IPS-20b (cell line): ENCODE measurements around the gene ATP8A2.

ENCODE experiments used
- H3K27ac ChIP-seq: one replicate; pipeline ENCODE4 v1.5.1; 2013; ENCODE audit warnings: low read length
- H3K27me3 ChIP-seq: 2 replicates; pipeline ENCODE4 v1.6.1; 2013; ENCODE audit warnings: mild to moderate bottlenecking, low read length, inconsistent platforms; ENCODE audit not compliant: insufficient read depth
- H3K36me3 ChIP-seq: 2 replicates; pipeline ENCODE4 v1.6.1; 2013; ENCODE audit warnings: low read depth, mild to moderate bottlenecking, inconsistent platforms, low read length, moderate library complexity; ENCODE audit not compliant: insufficient read depth
- H3K4me1 ChIP-seq: 2 replicates; pipeline ENCODE4 v1.6.1; 2013; ENCODE audit warnings: mild to moderate bottlenecking, control low read depth, inconsistent platforms, low read length, moderate library complexity; ENCODE audit not compliant: insufficient read depth
- H3K4me3 ChIP-seq: 2 replicates; pipeline ENCODE4 v1.5.1; 2013; ENCODE audit warnings: mild to moderate bottlenecking, low read length, inconsistent platforms
- H3K9ac ChIP-seq: 2 replicates; pipeline ENCODE4 v1.6.1; 2013; ENCODE audit warnings: low read depth, mild to moderate bottlenecking, inconsistent platforms, low read length, moderate library complexity
- H3K9me3 ChIP-seq: 2 replicates; pipeline ENCODE4 v1.6.1; 2013; ENCODE audit warnings: mild to moderate bottlenecking, low read depth, low read length, inconsistent platforms; ENCODE audit not compliant: insufficient read depth

Gene ATP8A2

DNA sequence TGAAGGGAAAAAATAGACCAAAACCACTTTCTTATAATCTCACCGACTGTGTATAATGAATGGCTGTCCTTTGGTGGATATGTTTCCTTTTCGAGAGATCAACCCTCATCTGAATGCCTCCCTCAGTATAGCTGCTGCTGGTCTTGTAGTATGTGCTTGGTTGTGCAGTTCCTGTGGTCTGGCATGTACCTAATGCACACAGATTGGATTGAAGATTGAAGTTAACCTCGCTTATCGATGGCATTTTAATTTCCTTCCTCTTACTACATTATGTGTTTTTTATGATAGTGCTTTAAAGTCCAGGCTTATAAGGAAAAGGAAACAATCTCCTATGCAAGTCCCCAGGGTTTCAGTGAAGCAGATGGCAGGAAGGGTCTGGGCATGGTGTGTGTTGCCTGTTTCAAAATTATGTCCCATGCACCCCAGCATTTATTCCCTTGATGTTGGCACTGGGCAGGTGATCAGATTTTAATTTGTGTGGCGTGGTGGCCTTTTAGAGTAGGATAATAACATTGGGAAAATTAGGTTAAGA, 346.0 kb downstream of the ATP8A2 start:
- Histone ChIP-seq H3K4me1 (no peaks in the 10 kb centered on the region), H3K27me3 (no peaks in the 10 kb centered on the region), H3K27ac (no peak overlapping the region), H3K4me3 (no peak overlapping the region), H3K36me3 (no peaks in the 10 kb centered on the region), H3K9me3 (no peaks in the 10 kb centered on the region), H3K9ac (no peak overlapping the region)

- Histone ChIP-seq H3K9ac (no peak overlapping the region), H3K4me1 (no peaks in the 10 kb centered on the region), H3K36me3 (no peaks in the 10 kb centered on the region), H3K9me3 (no peaks in the 10 kb centered on the region), H3K4me3 (no peak overlapping the region), H3K27ac (no peak overlapping the region), H3K27me3 (no peaks in the 10 kb centered on the region)
These were observed 347.9 kb downstream of the ATP8A2 start for GRCh38 chr13:25719666-25720065.

GRCh38 chr13:25722893-25723292, 351.1 kb downstream of the ATP8A2 start:
- Histone ChIP-seq H3K27ac (no peak overlapping the region), H3K9me3 (no peaks in the 10 kb centered on the region), H3K4me3 (no peak overlapping the region), H3K4me1 (peaks cover under 1% of the 10 kb centered on the region; the same call in 1 of the 2 replicates), H3K27me3 (no peaks in the 10 kb centered on the region), H3K9ac (no peak overlapping the region), H3K36me3 (no peaks in the 10 kb centered on the region)

GRCh38 chr13:25725104-25725503, 353.3 kb downstream of the ATP8A2 start:
- no peak overlapping the region for H3K27ac ChIP-seq
- H3K36me3 ChIP-seq: no peaks in the 10 kb centered on the region
- no peaks in the 10 kb centered on the region for H3K9me3 ChIP-seq
- peaks cover 14% of the 10 kb centered on the region; the same call in 1 of the 2 replicates for H3K4me1 ChIP-seq
- no peak overlapping the region for H3K9ac ChIP-seq
- no peaks in the 10 kb centered on the region for H3K27me3 ChIP-seq
- no peak overlapping the region for H3K4me3 ChIP-seq

GRCh38 chr13:25727250-25727649, 355.5 kb downstream of the ATP8A2 start:
- Histone ChIP-seq H3K4me3 (no peak overlapping the region), H3K27me3 (no peaks in the 10 kb centered on the region), H3K9ac (no peak overlapping the region), H3K36me3 (no peaks in the 10 kb centered on the region), H3K27ac (no peak overlapping the region), H3K9me3 (no peaks in the 10 kb centered on the region), H3K4me1 (peaks cover 14% of the 10 kb centered on the region; the same call in 1 of the 2 replicates)

DNA sequence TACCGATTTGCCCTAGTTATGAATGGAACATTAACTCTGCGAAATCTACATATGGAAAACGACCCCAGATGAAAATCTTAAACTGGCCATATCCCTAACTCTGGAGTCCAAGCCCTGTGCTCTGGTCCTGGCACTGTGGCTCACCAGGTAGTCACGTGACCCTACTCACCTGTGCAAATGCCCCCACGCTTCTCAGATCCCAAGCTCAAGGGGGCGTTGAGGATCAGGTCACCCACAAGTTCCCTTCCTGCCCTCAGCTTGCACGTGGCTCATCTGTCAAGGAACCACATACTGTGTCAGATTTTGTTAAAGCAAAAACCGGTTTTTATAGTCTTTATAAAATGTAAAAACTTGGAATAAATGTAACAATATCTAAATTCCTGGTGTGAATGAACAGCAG, 356.0 kb downstream of the ATP8A2 start:
- Histone ChIP-seq H3K4me3 (no peak overlapping the region), H3K27me3 (no peaks in the 10 kb centered on the region), H3K27ac (no peak overlapping the region), H3K4me1 (peaks cover 14% of the 10 kb centered on the region; the same call in 1 of the 2 replicates), H3K36me3 (no peaks in the 10 kb centered on the region), H3K9ac (no peak overlapping the region), H3K9me3 (no peaks in the 10 kb centered on the region)

DNA sequence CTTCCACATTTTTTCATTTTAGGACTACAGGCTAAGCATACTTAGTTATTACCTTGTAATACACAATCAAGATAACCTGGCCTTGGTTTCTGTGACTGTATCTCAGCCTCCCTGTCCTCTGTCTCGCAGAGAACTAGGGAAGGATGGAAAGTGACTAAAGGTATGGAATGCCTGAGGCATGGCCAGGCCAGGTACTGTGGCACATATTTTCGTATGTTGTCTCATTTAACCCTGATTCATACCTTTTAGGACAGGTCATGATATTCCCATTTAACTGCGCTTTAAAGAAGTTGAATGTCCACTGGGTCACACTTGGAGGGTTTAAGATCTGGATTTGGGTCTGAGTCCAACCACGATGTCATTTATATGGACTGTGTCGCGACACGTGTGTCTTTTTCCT, 357.4 kb downstream of the ATP8A2 start:
- Histone ChIP-seq H3K27me3 (no peaks in the 10 kb centered on the region), H3K36me3 (no peaks in the 10 kb centered on the region), H3K4me3 (no peak overlapping the region), H3K9me3 (no peaks in the 10 kb centered on the region), H3K27ac (no peak overlapping the region), H3K9ac (no peak overlapping the region), H3K4me1 (peaks cover 14% of the 10 kb centered on the region; the same call in 1 of the 2 replicates)

GRCh38 chr13:25731037-25731436, 359.3 kb downstream of the ATP8A2 start:
- no peak overlapping the region for H3K9ac ChIP-seq
- H3K36me3 ChIP-seq: no peaks in the 10 kb centered on the region
- no peak overlapping the region for H3K4me3 ChIP-seq
- peaks cover 14% of the 10 kb centered on the region; the same call in 1 of the 2 replicates for H3K4me1 ChIP-seq
- no peaks in the 10 kb centered on the region for H3K27me3 ChIP-seq
- H3K9me3 ChIP-seq: no peaks in the 10 kb centered on the region
- H3K27ac ChIP-seq: no peak overlapping the region

- Histone ChIP-seq H3K36me3 (no peaks in the 10 kb centered on the region), H3K27ac (no peak overlapping the region), H3K9me3 (no peaks in the 10 kb centered on the region), H3K4me3 (no peak overlapping the region), H3K9ac (no peak overlapping the region), H3K4me1 (peaks cover 14% of the 10 kb centered on the region; the same call in 1 of the 2 replicates), H3K27me3 (no peaks in the 10 kb centered on the region)
These were observed 359.8 kb downstream of the ATP8A2 start for GRCh38 chr13:25731536-25731935.

GRCh38 chr13:25732111-25732865, 360.5 kb downstream of the ATP8A2 start:
- Histone ChIP-seq H3K36me3 (no peaks in the 10 kb centered on the region), H3K9ac (no peak overlapping the region), H3K27me3 (no peaks in the 10 kb centered on the region), H3K27ac (no peak overlapping the region), H3K4me1 (peaks cover 14% of the 10 kb centered on the region; the same call in 1 of the 2 replicates), H3K9me3 (no peaks in the 10 kb centered on the region), H3K4me3 (no peak overlapping the region)

- H3K9ac ChIP-seq: no peak overlapping the region
- H3K4me1 ChIP-seq: peaks cover 14% of the 10 kb centered on the region; the same call in 1 of the 2 replicates
- H3K36me3 ChIP-seq: no peaks in the 10 kb centered on the region
- H3K4me3 ChIP-seq: no peak overlapping the region
- no peak overlapping the region for H3K27ac ChIP-seq
- no peaks in the 10 kb centered on the region for H3K27me3 ChIP-seq
- no peaks in the 10 kb centered on the region for H3K9me3 ChIP-seq
These were observed 361.3 kb downstream of the ATP8A2 start for GRCh38 chr13:25733001-25733491.
